ENCODE results near the gene C17orf78. TPM values are rescaled to one million over a fixed set of nuclear protein-coding genes. Genes with fewer than 3 reads are reported as not detected.

Gene C17orf78
- total and polyA plus RNA-seq, 2 of the 13 experiments (the other 11 are each of a cell fraction or from before 2014, with no cell fraction given) = not detected

DNA sequence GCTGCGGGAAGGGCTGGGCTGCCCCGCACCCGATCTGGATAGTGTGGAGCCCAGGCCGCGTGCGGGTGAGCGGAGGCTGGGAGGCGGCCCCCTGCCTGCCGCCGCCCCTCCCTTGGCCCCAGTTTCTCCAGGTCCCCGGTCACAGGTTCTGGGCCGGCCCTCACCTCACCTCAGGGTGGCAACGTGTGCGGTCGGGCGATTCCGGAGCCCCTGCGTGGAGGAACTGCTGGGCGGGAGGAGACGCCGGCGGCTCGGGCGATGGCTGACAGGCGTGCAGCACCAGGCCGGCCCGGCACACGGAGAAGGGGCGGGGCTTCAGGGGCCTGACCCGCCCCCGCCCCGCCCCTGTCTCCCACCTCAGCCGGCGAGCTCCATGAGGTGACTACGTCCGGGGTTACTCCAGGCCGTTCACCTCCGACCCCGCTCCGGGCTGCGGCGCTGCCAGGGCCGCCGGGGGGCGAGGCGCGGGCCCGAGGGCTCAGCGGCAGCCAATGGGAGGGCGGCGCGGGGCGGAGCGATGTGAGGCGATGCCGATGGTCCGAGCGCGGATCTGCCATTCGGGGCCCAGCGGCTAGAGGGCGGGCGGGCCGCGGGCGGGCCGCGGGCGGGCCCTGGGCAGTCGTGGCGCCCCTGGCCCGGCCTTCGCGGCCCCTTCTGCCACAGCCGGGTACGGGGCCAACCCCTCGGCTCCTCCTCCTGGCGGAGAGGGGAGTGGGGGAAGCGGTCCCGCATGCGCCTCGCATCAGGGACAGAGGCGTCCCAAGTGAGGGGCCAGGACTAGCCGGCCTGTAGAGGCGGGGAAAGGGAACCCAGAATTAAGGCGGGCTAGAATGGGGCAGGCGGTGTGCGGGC, 16.7 kb upstream of the C17orf78 start (continued):
- TF ChIP-seq TP53 (CRISPR knock-in tag; conservative IDR thresholded peaks at IDR 0.05) (no peak), PRPF4 (IDR thresholded peaks at IDR 0.05; ENCODE audit: low read depth, low read length, poor library complexity, severe bottlenecking) (no peak), POGZ (CRISPR knock-in tag; IDR thresholded peaks at IDR 0.05) (peak; percentile 68), RCOR2 (CRISPR knock-in tag; IDR thresholded peaks at IDR 0.05) (no peak), EZH2 (conservative IDR thresholded peaks at IDR 0.05; ENCODE audit: low read depth, low read length) (no peak), PHF20 (CRISPR knock-in tag; IDR thresholded peaks at IDR 0.05) (no peak), MEIS2 (CRISPR knock-in tag; IDR thresholded peaks at IDR 0.05) (peak; percentile 34; the same call in 1 of the 2 replicates), SOX6 (IDR thresholded peaks at IDR 0.05) (no peak), SOX6 (CRISPR knock-in tag; IDR thresholded peaks at IDR 0.05) (peak; percentile 56; the same call in 1 of the 2 replicates), STAG1 (CRISPR knock-in tag; IDR thresholded peaks at IDR 0.05) (no peak), PLRG1 (conservative IDR thresholded peaks at IDR 0.05) (no peak), ZEB1 (IDR thresholded peaks at IDR 0.05; ENCODE audit: insufficient replicate concordance, low read depth) (no peak), ZNF484 (CRISPR knock-in tag; IDR thresholded peaks at IDR 0.05; ENCODE audit: borderline replicate concordance, low read depth) (no peak), EED (CRISPR knock-in tag; IDR thresholded peaks at IDR 0.05) (peak; percentile 76; the same call in 1 of the 2 replicates), DNMT3B (CRISPR knock-in tag; conservative IDR thresholded peaks at IDR 0.05) (no peak), TBX3 (IDR thresholded peaks at IDR 0.05; ENCODE audit: borderline replicate concordance) (0 out of 2 replicates have a peak, but pooled peaks have one; percentile 11), ZNF792 (CRISPR knock-in tag; IDR thresholded peaks at IDR 0.05) (peak; percentile 50; the same call in 1 of the 2 replicates), FOXP1 (IDR thresholded peaks at IDR 0.05) (no peak), FOXP1 (CRISPR knock-in tag; IDR thresholded peaks at IDR 0.05) (no peak)
- TF ChIP-seq, protein P1, sequence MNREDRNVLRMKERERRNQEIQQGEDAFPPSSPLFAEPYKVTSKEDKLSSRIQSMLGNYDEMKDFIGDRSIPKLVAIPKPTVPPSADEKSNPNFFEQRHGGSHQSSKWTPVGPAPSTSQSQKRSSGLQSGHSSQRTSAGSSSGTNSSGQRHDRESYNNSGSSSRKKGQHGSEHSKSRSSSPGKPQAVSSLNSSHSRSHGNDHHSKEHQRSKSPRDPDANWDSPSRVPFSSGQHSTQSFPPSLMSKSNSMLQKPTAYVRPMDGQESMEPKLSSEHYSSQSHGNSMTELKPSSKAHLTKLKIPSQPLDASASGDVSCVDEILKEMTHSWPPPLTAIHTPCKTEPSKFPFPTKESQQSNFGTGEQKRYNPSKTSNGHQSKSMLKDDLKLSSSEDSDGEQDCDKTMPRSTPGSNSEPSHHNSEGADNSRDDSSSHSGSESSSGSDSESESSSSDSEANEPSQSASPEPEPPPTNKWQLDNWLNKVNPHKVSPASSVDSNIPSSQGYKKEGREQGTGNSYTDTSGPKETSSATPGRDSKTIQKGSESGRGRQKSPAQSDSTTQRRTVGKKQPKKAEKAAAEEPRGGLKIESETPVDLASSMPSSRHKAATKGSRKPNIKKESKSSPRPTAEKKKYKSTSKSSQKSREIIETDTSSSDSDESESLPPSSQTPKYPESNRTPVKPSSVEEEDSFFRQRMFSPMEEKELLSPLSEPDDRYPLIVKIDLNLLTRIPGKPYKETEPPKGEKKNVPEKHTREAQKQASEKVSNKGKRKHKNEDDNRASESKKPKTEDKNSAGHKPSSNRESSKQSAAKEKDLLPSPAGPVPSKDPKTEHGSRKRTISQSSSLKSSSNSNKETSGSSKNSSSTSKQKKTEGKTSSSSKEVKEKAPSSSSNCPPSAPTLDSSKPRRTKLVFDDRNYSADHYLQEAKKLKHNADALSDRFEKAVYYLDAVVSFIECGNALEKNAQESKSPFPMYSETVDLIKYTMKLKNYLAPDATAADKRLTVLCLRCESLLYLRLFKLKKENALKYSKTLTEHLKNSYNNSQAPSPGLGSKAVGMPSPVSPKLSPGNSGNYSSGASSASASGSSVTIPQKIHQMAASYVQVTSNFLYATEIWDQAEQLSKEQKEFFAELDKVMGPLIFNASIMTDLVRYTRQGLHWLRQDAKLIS (CRISPR knock-in tag; IDR thresholded peaks at IDR 0.05) = no peak
- TF ChIP-seq, protein P2, sequence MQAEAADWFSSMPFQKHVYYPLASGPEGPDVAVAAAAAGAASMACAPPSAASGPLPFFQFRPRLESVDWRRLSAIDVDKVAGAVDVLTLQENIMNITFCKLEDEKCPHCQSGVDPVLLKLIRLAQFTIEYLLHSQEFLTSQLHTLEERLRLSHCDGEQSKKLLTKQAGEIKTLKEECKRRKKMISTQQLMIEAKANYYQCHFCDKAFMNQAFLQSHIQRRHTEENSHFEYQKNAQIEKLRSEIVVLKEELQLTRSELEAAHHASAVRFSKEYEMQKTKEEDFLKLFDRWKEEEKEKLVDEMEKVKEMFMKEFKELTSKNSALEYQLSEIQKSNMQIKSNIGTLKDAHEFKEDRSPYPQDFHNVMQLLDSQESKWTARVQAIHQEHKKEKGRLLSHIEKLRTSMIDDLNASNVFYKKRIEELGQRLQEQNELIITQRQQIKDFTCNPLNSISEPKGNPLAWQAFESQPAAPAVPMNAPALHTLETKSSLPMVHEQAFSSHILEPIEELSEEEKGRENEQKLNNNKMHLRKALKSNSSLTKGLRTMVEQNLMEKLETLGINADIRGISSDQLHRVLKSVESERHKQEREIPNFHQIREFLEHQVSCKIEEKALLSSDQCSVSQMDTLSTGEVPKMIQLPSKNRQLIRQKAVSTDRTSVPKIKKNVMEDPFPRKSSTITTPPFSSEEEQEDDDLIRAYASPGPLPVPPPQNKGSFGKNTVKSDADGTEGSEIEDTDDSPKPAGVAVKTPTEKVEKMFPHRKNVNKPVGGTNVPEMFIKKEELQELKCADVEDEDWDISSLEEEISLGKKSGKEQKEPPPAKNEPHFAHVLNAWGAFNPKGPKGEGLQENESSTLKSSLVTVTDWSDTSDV (CRISPR knock-in tag; IDR thresholded peaks at IDR 0.05) = no peak; the same call in 1 of the 2 replicates
- TF ChIP-seq, protein P3, sequence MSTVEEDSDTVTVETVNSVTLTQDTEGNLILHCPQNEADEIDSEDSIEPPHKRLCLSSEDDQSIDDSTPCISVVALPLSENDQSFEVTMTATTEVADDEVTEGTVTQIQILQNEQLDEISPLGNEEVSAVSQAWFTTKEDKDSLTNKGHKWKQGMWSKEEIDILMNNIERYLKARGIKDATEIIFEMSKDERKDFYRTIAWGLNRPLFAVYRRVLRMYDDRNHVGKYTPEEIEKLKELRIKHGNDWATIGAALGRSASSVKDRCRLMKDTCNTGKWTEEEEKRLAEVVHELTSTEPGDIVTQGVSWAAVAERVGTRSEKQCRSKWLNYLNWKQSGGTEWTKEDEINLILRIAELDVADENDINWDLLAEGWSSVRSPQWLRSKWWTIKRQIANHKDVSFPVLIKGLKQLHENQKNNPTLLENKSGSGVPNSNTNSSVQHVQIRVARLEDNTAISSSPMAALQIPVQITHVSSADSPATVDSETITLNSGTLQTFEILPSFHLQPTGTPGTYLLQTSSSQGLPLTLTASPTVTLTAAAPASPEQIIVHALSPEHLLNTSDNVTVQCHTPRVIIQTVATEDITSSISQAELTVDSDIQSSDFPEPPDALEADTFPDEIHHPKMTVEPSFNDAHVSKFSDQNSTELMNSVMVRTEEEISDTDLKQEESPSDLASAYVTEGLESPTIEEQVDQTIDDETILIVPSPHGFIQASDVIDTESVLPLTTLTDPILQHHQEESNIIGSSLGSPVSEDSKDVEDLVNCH (CRISPR knock-in tag; IDR thresholded peaks at IDR 0.05) = no peak
